Medulla oblongata (tissue), 1 donor: ENCODE data around the gene UBE2J2.
A peak's percentile ranks its signal among the peaks of the same experiment; 100 is the strongest.

ENCODE experiments used
- DNase-seq: peaks from one replicate; pipeline ENCODE4 v3.0.0-alpha.2; 2015; ENCODE audit errors: extremely low spot score

Gene UBE2J2

GRCh38 chr1:1309251-1310108, 35.8 kb upstream of the UBE2J2 start:
- peak; percentile 21 for DNase-seq

- DNase-seq = no peak
Observed at GRCh38 chr1:1308756-1309250, 35.1 kb upstream of the UBE2J2 start.

GRCh38 chr1:1307923-1308755, 34.5 kb upstream of the UBE2J2 start, which contains the start of the genes ACAP3 and PUSL1:
TSS of gene ACAP3 (minus strand) at chr1:1307930. CDS start at chr1:1307815, 115 bp downstream.
TSS of gene PUSL1 (plus strand) at chr1:1308597. CDS start at chr1:1308644, 47 bp downstream.
- DNase-seq = peak; percentile 92

GRCh38 chr1:1307261-1307922, 33.7 kb upstream of the UBE2J2 start:
- no peak for DNase-seq

- no peak for DNase-seq
Observed at GRCh38 chr1:1306661-1307260, 33.1 kb upstream of the UBE2J2 start.

- no peak for DNase-seq
Observed at GRCh38 chr1:1306070-1306660, 32.5 kb upstream of the UBE2J2 start.

- peak; percentile 49 for DNase-seq
Observed at GRCh38 chr1:1305300-1306069, 31.8 kb upstream of the UBE2J2 start.

- peak; percentile 96 for DNase-seq
Observed at GRCh38 chr1:1304331-1305299, 31.0 kb upstream of the UBE2J2 start.

- DNase-seq = no peak
Observed at GRCh38 chr1:1303736-1304135, 30.1 kb upstream of the UBE2J2 start.

GRCh38 chr1:1302951-1303509, 29.4 kb upstream of the UBE2J2 start:
- DNase-seq = no peak

GRCh38 chr1:1302006-1302430, 28.4 kb upstream of the UBE2J2 start:
- no peak for DNase-seq

- DNase-seq = no peak
Observed at GRCh38 chr1:1300352-1300739, 26.7 kb upstream of the UBE2J2 start.

- no peak for DNase-seq
Observed at GRCh38 chr1:1299686-1300351, 26.2 kb upstream of the UBE2J2 start.

- peak; percentile 93 for DNase-seq
Observed at GRCh38 chr1:1298861-1299685, 25.4 kb upstream of the UBE2J2 start.

- no peak for DNase-seq
Observed at GRCh38 chr1:1297802-1298424, 24.3 kb upstream of the UBE2J2 start.
